NCI-H2227 (cell line): ENCODE data around the gene EPB41L4B.
"Not testable (repeated sequence)": the region's sequence is repeated elsewhere in the genome, so short reads cannot be mapped to it uniquely, and the experiment has no call there.

Experiments
- DNase-seq: peaks from one replicate; lab custom pipeline; 2025; ENCODE audit not compliant: unreplicated experiment; lab: John Stamatoyannopoulos, UW

The EPB41L4B gene

GRCh38 chr9:109247228-109247627 is 73.6 kb downstream of the EPB41L4B start:
- no peak for DNase-seq

- DNase-seq = no peak
Measured at GRCh38 chr9:109246533-109246932, 74.3 kb downstream of the EPB41L4B start.

GRCh38 chr9:109245310-109245897 is 75.5 kb downstream of the EPB41L4B start:
- DNase-seq = no peak

DNA sequence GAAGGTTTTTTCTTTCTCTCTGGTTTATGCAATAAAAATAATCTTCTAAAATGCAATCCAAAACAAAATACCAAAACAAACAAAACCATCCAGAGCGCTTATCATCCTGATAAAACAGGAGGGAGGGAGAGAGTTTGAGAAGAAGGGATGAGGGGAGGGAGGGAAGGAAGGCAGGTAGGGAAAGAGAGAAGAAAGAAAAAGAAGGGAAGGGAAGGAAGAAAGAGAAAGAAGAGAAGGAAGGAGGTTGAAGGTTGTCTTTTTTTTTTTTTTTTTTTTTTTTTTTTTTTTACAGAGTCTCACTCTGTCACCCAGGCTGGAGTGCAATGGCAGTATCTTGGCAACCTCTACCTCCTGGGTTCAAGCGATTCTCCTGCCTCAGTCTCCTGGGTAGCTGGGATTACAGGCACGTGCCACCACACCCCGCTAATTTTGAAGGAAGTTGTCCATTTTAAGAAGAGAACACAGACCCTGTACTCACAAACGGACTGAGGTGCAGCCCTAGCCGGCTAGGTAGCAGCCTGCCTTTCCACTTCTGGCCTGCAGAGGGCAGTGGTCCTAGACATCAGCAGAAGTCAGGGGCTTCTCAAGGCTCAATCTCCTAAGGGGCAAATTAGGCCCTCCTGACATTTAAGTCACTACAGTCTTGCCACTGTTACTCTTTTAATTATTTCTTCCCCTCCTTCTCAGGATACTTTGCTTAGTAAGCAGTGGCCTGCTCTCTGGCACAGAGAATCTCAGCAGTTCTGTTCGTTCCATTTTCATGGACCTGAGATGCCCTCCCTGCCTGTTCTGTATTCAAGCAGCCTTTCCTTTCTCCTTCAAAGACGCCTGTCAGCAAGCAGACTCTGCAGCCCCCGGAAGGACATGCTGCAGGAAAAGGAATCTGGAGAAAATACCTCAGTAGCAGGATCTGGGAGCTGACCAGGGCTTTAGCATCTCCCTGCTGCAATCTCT is 76.4 kb downstream of the EPB41L4B start:
- peak; percentile 79 for DNase-seq

GRCh38 chr9:109242741-109243140 is 78.1 kb downstream of the EPB41L4B start:
- DNase-seq = no peak

DNA sequence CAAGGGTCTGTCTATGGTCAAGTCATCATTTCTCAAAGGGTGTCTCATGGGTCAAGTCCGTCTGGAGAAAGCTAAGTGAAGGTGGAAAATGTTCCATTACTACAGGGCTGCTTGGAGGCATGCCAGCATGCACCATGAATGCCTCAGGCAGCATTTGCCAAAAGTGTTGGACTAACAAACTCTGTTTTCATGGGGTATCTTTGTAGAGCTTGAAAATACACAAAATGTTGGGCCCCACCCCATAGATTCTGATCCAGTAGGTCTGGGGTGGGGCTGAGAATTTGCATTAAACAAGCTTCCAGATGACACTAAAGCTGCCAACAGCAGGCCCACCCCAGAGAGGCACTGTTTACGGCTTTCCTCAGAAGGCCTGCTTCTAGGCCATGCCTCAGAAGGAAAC is 78.8 kb downstream of the EPB41L4B start:
- no peak for DNase-seq

- no peak for DNase-seq
Measured at GRCh38 chr9:109241207-109241606, 79.7 kb downstream of the EPB41L4B start.

DNA sequence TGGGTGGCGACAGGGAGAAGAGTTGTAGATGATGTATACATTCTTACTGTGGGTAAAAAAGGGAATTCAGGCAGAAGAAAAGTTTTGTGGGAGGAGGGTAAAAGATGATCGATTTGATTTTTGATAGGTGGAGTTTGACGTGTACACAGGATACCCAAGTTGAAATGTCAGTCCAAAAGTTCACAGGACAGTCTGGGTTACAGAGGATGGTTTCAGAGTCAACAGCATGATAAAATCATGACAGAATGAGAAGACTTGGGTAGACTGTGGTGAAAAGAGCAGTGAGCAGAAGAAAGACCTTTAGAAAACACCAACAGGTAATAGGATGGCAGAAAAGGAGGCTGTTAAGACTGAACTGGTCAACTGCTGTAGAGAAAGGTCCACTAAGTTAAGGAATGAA is 81.6 kb downstream of the EPB41L4B start:
- no peak for DNase-seq

DNA sequence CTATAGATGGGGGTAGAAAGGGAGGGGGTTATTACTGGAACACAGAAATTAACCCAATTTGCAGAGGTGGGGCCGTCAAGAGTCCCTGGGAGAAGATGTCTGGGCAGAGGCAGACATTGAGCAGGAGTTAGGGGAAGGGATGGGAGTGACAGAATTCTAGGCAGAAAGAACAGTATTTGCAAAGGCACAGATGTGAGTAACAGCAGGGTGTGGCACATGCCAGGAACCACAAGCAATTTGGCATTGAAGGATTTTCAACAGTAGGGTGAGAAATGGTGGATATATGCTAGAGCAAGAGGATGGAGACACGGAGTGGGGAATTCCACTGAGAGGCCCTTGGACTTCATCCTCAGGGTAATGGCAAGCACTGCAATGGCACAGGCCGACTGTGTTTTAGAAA is 82.2 kb downstream of the EPB41L4B start:
- no peak for DNase-seq

DNA sequence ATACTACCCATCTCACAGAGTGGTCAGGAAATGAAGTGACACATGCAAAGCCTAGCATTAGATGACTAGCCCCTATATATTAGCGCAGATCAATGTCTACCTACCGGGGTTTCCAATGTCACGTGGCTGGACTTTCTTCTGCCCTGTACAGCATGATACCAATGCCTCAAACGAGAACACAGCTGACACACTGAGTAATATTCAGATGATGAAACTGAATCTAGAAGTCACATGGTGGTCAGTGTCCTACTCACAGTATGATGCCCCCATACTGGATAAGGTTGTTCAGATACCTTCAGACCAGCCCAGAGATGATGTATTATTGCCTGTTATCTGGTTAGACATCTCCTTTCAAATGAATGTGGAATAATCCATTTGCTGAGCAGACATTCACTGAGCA is 82.7 kb downstream of the EPB41L4B start:
- DNase-seq = no peak

GRCh38 chr9:109232449-109233237 is 88.2 kb downstream of the EPB41L4B start:
- DNase-seq = no peak

DNA sequence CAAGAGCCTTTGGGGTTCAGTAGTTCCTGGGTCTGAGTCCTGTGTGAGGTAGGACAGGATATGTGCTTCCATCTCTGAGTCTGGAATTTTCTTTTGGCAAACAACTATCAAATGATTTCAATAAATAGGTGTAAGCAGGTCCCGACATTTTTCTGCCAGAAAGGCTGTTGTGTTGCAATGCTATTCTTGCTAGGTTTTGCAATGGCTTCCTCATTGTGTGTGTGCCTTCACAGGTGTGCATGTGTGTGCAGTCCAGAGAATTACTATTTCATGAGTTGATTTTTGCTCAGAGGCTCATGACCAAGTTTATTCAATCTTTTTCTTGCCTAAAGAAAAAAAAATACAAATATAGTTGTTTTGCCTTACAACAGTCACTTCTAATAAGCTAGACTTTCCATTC is 89.3 kb downstream of the EPB41L4B start:
- no peak for DNase-seq

DNA sequence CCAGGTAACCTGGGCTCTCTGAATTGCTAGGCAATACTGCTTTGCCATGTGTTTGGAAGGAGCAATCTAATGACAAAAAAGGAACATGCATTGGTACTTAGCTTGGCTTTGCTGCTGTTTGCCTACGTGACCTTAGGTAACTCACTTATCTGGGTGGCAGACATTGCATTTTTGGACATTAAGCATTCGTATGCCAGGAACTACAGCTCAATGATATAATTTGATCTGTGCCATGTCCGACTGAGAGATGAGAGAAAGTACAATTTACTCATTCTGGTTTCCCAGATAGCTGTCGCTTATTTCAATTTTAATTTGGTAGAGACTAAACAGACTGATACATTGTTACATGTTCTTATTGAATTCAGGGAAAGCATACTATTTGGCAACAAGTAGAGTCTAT is 90.6 kb downstream of the EPB41L4B start:
- no peak for DNase-seq

GRCh38 chr9:109229682-109230081 is 91.2 kb downstream of the EPB41L4B start:
- no peak for DNase-seq

GRCh38 chr9:109228093-109228642 is 92.7 kb downstream of the EPB41L4B start:
- DNase-seq = no peak

DNA sequence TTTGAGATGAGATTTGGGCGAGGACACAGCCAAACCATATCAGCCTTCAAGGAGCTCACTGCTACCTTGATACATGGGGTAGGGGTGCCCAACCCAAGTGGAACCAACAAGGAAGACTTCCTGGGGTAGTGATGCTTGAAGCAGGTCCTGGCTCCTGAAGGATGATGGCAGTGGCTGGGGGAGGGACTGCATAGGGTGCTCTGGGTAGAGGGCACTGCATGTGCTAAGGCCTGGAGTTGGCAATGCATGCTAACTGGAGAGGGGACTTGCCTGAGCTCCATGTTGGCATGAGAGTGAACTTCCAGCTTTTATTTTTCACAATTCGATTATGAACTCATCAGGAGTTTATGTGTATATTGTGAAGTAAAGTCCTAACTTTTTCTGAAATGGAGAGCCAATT is 95.2 kb downstream of the EPB41L4B start:
- no peak for DNase-seq

GRCh38 chr9:109224751-109225150 is 96.1 kb downstream of the EPB41L4B start:
- no peak for DNase-seq

DNA sequence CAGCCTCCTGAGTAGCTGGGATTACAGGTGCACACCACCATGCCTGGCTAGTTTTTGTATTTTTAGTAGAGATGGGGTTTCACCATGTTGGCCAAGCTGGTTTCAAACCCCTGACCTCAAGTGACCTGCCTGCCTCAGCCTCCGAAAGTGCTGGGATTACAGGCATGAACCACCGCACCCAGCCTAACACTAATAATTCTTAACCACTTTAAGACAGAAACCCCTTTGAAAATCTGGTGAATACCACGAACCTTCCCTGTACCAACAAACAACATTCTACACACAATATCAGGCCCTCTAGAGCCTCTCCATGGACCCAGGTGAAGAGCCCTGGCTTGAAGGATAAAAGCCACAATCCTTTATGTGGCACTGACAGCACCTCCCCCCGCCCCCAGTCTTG is 102.6 kb downstream of the EPB41L4B start:
- not testable (repeated sequence) for DNase-seq

- DNase-seq = no peak
Measured at GRCh38 chr9:109214414-109214813, 106.4 kb downstream of the EPB41L4B start.

- DNase-seq = no peak
Measured at GRCh38 chr9:109213285-109214121, 107.4 kb downstream of the EPB41L4B start.
